CD4-positive, alpha-beta T cell treated with Interleukin-4 for 4 hours (primary cell): ENCODE data around the gene NHLRC4.

Experiments
- DNase-seq: peaks from one replicate; pipeline ENCODE4 v3.0.0-alpha.2; 2020

The NHLRC4 gene, protein sequence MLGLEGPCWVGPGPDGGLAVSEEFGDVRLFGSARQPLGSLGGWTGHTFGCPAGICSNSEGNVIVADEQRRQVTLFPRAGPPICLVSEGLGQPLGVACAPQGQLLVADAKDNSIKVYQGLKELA

DNA sequence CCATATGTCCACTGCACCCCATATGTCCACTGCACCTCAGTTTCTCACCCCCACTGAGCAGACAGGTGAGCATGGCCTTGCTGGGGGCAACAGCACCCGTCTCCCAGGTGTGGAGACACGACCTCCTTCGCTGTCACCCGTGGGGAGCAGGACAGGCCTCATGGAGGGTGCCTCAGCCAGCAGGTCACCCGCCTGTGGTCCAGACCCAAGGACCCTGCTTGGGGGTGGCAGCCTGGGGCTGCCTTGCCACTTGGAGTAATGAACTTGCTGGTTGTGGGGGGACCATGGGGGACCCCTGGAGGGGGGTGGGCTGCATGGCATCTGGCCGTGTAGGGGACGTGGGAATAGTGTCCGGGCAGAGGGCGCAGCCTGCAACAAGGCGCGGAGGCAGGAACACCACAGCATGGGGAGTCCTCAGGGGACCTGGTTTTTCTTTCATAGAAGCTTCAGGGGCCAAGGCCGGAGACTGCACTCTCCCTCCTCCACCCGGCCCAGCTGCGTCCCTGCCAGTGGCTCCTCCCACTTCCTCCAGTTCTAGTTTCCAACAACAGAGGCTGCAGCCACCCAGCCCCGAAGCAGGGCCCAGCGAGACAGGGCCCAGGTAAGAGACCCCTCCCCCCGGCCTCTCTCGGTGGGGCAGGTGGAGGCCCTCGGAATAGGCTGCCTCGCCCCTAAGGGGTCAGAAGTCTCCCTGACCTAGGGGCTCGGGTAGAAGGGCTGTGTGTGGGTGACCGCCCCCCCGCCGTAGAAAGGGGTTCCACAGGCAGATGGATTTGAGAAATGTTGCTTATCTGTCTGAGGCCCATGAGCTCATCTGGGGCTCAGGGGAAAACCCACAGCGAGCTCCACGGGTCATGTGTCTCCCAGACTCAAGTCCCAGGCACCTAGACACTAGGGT, at the start of gene NHLRC4:
Gene NHLRC4 (plus strand): TSS at position 531 of the 898 bp plus-strand sequence. CDS start 1,043 bp downstream, outside the sequence.
- DNase-seq = peak; percentile 32

DNA sequence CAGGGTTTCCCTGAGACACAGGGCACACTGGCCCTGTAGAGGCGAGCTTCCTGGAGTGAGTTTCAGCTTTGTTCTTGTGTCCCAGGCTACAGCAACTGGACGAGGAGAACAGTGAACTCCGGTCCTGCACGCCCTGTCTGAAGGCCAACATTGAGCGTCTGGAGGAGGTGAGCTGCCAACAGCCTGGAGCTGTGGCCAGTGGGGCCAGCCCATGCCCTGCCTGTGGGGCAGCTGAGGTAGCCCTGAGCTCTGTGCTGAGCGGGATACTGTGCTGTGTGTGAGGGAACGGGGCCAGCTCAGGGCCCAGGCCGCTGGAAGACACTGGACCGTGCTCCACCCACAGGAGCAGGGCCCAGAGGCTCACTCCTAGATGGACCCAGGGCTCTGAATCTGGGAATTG, 47.9 kb upstream of the NHLRC4 start:
- no peak for DNase-seq

DNA sequence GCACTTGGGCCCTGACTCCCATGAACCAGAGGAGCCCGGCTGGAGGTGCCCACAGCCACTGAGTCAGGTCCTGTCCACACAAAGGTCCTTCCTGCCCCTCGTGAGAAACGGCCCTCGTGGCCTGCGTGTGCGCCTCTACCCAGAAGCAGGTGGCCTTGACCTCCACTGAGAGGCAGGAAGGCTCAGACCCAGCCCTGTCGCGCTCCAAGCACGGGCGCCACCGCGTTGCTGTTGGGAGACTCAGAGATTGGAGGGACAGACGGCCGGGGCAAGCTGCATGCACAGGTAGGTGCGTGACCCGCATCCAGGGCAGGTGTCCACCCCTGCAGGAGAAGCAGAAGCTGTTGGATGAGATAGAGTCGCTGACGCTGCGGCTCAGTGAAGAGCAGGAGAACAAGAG, 47.4 kb upstream of the NHLRC4 start:
- no peak for DNase-seq

DNA sequence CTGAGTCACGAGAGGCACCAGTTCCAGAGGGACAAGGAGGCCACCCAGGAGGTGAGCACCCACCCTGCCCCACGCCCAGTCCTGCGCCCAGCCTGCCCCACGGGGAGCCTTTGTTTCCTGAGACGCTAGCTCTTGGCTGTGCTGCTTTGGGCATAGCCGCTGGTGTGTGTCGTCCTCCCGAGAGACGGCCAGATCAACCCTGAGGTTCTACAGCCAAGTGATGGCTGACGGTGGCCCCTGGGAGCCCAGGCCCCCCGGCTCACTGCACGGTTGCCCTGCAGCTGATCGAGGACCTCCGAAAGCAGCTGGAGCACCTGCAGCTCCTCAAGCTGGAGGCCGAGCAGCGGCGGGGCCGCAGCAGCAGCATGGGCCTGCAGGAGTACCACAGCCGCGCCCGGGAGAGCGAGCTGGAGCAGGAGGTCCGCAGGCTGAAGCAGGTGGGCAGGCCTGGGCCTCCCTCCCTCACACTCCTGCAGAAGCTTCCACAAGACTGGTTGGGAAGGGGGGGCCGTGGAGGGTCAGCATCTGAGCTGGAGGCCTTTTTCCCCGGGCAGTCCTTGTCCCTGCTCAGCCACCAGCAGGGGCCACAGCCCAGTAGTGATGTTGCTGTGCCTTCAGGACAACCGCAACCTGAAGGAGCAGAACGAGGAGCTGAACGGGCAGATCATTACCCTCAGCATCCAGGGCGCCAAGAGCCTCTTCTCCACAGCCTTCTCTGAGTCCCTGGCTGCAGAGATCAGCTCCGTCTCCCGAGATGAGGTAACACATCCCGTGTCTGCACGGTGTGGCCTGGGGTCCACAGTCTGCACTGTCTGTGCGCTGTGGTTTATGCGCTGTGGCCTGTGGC, 46.7 kb upstream of the NHLRC4 start:
- DNase-seq = no peak

DNA sequence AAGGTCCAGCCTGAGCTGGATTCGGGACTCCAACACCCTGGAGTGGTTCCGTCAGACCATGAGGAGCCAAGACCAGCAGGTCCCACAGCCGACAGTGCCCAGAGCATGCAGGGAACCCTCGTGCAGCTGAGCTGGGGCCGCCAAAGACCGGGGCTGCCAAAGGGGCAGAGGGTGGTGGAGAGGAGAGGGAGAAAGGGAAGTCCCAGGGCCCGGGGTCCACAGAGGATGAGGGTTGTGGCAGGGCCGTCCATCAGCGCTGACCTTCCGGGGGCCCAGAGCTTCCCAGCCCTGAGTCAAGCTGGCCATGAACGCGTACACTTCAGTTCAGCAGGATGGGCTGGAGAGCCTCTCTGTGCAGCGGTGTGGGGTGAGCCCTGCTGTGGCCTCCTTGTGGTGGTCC, 46.0 kb upstream of the NHLRC4 start:
- DNase-seq = no peak

DNA sequence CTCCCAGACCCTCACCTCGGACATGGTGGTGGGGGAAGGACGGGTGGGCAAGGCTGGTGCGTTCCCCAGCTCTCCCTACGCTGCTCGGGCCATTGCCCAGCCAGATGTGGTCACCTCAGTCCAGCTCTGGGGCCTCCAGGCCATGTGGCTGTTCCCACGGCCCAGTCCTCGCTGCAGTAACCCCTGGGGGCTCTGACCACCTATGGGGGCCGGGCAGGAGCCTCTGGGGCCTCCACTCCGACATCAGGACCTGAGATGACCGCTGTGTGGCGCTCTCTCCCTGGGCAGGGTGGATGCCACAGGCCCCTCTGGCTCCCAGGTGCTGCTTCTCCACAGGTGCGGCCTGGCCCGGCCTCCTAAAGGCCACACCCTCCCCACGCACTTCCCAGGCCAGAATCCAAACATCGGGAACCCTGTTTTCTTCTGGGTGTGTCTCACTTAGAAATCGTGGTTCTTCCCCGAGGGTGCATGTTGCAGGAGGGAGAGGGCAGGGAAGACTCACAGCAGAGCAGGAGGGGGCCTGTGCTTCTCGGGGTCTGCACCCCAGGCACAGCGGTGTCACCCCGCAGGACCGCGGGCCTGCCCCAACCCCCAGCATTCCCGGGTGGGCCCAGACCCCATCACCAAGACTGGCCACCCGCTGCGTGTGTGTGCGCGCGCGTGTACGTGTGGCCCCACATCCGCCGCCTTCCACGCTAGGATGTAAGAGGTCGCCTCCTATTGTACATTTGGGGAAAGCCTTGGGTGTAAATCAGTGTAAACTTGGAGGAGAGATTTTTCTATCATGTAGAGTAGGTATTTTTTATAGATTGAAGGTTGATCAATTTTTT, 45.2 kb upstream of the NHLRC4 start:
- no peak for DNase-seq

DNA sequence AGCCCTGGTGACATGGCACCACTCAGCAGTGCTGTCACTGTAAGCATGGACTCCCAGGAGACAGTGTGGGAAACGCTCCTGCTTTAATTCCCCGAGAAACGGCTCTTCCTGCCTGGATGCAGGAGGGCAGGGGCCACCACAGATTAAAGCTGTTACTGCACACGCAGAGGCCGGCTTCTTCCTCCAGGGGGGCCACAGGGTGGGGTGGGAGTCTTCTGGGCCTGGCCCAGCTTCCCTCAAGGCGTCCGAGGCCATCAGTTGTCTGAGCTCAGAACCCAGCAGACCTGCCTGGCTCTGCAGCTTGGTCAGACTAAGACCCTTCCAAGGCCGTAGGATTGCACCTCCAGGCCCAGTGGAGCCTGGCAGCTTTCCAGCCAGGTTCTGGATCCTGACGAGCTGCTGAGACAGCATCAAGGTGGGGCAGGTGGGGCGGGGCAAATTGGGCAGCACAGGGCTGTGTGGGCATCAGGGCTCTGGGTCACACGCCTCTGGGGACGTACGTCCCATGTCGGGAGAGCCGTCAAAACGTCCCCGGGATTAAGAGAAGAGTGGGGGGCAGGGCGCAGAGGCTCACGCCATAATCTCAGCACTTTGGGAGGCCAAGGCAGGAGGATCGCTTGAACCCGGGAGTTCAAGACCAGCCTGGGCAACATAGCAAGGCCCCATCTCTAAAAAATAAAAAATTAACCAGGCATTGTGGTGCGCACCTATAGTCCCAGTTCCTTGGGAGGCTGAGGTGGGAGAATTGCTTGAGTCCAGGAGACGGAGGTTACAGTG, 44.3 kb upstream of the NHLRC4 start:
- DNase-seq = no peak

DNA sequence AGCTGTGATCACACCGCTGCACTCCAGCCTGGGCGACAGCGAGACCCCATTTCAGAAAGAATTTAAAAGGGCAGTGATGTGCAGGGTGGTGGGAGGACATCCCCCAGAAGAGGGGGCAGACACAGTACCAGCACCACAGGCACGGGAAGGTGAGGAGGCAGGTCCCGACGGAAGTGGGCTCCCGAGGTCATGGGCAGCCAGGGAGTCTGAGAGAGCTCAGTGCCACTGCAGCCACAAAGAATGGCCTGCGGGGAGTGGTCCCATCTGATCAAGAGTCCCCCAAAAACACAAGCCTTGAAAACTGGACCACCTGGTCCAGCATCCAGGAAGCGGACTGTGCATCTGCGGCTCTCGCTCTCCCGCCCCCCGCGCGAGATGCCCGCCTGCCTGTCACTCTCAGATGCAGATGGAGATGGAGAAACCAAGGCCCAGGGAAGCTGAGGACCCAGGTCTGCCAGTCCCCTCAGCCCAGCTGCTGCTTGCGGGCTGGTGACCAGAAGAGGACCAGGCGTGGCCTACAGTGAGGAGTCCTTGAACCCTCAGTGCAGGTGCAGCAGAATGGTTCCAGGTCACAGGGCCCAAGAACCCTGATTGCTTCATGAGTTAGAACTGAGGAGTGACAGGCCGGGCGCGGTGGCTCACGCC, 43.6 kb upstream of the NHLRC4 start:
- DNase-seq = no peak

DNA sequence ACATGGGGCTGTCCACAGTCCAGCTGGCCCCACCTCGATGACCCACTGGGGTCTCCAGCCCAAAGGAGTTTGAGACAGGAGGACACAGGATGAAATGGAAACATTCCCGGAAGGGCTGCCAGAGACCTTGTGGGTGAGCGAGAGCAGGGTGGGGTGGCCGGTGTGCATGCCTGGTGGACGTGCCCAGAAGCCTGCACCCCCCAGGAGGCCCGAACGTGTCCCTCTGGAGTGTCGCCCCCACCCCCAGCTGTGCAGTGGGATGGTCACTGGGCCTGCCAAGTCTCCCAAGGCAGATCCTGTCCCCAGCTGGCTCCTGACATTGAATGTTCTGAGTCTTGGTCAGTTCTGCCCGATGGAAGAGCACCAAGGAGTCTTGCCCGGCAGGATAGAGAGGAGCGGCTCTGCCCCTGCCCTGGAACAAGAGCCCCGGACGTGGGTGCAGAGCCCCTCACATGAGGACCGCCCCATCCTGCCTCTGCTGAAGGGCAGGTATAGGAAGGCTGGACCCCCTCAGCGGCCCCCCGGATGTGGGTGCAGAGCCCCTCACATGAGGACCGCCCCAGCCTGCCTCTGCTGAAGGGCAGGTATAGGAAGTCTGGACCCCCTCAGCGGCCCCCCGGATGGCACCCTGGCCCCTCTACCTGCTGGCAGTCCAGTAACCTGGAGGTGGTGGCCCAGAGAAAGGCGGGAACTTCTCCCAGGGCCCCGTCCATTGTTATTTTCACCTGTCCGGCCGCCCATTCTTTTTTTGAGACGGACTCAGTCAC, 42.3 kb upstream of the NHLRC4 start:
- no peak for DNase-seq

DNA sequence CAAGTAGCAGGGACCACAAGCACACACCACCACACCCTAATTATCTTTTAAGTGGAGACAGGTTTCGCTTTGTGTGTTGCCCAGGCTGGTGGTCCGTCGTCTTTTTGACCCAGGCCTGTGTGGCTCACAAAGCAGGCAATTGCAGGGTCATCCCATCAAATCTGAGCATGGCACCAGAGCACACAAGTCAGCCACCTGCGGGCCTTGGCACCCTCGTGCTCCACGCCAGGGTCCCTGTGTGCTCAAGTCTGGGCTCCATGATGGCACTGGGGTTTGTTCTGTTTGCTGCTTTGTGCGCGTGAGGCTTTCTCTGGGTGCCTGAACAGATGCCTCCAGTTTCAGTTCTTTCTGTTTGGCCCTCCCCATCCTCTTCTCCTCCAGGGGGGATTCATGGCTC, 41.7 kb upstream of the NHLRC4 start:
- no peak for DNase-seq

DNA sequence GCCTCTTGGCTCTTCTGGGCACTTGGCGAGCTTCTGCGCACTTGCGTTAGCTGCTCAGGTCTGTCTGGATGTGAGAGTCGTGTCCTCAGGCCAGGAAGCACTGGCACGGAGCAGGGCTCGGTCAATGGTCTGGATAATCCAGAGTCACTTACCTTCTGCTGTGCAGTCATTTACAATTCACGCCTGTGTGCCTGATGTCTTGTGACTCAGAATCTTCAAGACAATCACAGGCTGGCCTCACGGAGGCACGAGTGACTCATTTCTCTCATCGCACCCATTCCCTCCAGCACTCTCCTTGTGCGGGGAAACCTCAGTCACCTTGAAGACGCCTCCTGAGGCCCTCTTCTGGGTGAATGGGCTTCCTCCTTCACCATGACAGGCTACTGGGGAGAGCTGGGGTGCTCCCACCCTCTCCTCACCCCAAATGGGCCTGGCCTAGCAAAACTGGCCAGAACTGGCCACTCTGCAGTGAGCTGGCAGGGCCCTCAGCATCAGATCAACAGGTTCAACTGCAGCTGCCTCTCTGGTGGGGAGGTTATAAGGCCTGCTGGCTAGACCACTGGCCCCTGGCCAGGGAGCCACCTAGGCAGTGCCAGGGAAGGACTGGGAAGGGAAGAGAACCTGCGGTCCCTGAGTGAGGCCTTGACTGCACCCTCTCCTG, 41.2 kb upstream of the NHLRC4 start:
- peak; percentile 74 for DNase-seq

DNA sequence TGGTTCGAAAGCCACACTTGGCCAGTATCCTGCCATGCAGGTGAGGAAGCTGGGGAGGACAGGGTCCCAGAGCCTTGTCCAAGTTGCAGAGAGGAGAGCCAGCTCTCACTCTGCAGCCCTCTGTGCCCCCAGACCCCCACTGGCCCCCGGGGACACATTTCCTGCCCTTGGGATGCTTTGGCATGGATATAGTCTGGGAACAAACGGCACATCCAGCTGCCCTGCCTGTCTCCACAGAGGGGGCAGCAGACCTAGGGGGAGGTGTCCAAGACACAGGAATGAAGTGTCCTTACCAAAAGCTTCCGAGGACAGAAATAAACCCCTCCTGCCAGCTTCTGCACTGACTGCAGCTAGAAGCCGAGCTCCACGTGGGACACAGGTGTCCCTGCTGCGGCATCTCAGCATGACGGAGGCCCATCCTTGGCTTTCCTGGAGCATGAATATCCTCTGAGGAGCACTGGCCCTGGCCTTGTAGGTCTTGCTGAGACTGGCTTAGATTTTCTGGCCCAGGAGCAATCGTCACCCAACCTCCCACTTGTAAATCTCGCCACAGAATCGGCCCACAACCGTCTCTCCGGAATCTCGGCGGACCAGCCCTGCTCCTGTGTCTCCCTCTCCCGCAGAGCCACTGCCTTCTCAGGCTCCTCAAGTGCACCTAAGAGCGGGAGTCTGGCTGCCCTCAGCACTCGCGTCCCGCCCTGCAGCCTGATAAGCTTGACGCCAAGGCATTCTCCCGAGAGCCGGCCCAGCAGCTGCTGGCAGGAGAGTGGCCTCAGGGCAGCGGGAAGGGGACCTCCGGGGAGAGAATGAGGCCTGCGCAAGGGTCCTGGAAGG, 40.4 kb upstream of the NHLRC4 start:
- DNase-seq = no peak

DNA sequence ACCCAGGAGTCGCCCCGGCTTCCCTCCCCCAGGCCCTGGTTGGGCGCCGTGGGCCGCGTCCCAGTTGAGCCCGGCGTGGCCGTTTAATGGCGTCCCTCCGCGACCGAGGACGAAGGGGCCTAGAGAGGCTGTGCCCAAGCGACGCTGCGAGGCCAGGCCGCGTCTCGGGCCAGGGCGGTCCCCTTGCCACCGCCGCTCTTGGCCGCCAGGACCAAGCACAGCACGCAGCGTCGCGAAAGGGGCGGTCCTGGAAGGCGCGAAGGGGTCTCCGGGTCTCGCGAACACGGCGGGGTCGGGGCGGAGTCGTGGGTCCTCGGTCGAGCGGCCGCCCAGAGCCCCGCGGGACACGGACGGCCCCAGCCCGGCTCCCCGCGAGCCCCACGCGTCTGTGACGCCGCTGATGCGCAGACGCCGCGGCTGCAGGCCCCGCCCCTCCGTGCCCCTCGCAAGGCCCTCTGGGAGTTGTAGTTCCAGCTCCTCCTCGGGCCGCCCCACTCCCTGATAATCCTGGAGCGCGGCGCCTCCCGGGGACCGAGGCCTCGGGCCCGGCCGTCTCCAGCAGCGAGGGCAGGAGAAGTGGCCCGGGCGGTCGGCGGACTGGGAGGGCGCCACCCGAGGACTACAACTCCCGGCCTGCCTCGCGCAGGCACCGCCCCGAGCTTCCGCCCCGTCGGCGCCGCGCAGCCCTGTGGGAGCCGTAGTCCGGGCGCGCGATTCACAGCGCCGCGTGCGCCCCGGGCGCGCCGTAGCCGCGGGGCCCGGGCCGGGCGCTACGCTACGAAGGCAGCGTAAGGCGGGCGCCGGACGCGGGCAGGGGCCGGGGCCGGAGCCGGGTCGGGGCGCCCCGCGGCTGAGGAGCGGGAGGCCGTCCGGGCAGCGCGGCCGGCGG, 39.5 kb upstream of the NHLRC4 start, which contains the start of gene CAPN15:
Gene CAPN15 (plus strand): TSS at position 698 of the 889 bp plus-strand sequence. CDS start 19,127 bp downstream, outside the sequence.
- peak; percentile 73 for DNase-seq

DNA sequence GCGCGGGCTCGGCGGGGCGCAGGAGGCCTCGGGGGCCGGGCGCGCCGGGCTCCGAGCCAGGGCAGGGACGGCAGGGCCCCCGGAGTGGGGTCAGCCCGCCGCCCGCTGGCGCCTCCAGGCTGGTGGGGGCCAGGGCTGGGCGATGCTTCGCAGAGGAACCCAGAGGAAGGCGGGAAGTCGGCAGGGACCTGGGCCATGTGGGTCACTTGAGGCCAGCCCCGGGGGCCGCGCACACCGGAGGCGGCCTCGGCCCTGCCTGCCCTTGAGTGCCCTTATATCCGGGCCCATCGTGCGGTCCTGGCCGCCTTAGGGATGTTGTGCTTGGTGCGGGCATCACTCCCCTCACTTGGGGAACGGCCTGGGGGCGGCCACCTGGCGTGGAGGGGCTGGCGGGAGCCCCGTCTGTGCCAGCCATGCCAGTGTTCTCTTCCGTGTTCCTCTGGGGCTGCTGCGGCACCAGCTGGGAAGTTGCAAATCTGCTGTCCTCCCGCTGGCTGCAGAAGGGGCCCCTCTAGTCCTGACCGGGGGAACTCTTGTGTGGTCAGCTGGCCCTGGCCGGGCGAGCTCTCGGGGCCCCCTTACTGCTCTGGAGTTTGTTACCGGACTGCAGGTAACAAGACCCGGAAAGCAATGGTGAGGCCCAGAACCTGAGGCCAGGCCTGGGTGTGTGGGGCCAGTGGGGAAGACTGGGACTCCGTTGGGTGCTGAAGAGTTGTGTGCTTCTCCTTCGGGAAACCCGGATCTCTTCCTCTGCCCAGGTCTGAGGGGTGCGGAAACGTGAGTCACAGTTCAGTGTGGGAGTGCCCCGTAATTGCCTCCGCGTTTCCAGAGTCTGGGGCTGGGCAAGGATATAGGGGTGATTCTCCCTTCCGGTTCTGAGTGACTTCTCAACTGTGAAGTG, 38.4 kb upstream of the NHLRC4 start:
- DNase-seq = peak; percentile 36

DNA sequence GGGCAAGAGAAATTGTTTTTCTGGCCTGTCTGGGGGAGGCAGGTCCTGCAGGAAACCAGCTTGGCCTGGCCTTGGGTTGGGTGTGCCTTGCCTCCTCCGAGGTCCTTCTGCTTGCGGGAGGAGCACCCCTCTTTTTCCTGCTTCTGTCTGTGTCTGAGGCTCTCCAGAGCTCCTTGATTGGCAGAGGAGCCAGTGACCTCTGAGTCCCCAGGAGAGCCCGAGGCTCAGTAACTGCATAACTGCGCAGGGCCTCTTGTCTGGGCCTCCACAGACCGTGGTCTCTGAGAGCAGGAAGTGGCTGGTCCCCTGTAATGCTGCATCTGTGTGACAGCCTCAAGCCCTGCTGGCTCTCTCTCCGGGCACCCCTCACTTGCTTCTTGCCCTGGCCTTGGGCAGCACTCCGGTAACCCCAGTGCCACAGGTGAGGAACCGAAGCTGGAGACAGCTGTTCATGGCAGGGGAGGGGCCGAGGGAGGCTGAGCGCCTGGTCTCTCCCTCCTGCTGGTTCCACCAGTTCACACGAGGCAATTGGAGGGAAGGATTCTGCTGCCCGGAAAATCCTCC, 37.7 kb upstream of the NHLRC4 start:
- peak; percentile 27 for DNase-seq

DNA sequence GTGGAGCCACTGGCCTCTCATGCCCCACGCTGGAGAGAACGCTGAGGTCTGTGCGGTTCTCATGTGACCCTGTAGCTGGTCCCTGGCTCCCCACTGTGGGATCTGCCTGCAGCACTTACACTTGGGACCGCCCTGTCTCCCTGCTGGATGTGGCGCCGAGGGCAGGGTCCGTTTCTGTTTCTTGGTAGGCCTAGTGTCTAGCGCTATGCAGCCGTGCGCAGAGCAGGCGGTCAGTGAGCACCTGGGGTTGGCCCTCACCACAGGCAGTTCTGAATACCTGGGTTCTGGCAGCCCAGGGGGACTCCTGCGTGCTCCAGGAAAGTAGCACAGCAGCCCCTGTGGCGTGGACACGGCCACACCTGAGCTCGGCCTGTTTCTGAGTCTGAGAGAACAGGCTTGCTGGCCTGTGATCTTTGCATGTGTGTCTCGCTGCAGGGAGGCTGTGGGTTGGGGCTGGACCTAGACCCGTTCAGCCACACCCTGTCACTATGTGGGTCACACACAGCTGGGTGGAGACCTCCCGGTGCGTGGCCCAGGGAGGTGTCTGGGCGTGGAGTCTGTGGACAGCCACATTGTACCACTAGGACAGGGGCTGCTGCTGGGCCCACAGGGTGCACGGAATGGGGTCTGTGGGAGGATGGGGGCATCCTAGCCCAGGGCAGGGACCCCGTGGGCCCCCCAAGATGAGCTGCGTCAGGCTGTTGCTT, 36.5 kb upstream of the NHLRC4 start:
- no peak for DNase-seq
